Measurements from ENCODE around the gene NXT1.

NXT1 gene

DNA sequence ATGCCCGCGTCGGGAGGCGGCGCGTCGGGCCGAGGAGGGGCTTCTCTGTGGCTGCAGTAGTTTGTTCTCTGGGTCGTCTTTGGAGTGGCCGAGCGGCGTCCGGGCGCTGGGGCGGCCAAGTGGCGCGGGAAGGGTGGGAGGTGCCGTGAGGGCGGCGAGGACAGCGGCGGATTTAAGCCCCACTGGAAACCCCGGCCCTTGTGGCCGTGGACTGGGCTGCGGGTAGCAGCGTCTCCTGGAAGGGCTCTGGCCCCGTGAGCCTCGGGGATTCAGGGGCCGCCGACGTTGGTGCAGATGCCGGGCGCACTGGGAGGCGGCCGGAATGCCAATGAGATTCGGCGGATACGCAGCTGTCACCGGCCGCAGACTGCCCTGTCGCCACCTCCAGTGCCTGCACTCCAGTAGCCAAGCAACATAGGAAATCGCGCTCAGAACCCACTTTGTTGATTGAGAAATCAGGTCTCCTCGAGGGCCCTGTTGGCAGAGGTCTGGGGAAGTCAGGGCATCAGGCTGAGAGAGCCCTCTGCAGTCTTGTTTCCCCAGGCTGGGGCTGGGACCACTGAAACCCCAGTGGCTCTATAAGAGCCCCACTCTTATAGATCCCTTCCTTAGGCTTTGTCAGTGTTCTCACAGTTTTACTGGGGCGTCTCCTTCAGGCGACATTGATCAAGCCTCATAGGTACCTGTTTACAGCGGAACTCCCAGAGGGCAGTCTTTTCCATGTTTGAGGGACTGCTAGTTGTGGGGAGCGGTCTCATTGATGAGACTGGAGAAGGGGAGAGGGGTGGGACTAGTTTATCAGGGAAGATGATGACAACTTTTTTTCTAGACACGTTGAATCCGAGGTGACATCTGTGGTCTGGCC, 12.0 kb downstream of the NXT1 start:
- DNase-seq (ENCODE audit: low read depth) = no peak
- H3K4me3 ChIP-seq (ENCODE audit: low read depth, low read length) = peak overlapping the region; percentile 97
- TF ChIP-seq, protein P1, sequence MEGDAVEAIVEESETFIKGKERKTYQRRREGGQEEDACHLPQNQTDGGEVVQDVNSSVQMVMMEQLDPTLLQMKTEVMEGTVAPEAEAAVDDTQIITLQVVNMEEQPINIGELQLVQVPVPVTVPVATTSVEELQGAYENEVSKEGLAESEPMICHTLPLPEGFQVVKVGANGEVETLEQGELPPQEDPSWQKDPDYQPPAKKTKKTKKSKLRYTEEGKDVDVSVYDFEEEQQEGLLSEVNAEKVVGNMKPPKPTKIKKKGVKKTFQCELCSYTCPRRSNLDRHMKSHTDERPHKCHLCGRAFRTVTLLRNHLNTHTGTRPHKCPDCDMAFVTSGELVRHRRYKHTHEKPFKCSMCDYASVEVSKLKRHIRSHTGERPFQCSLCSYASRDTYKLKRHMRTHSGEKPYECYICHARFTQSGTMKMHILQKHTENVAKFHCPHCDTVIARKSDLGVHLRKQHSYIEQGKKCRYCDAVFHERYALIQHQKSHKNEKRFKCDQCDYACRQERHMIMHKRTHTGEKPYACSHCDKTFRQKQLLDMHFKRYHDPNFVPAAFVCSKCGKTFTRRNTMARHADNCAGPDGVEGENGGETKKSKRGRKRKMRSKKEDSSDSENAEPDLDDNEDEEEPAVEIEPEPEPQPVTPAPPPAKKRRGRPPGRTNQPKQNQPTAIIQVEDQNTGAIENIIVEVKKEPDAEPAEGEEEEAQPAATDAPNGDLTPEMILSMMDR (IDR thresholded peaks at IDR 0.05; ENCODE audit: low read depth, low read length, missing control alignments) = no peak

DNA sequence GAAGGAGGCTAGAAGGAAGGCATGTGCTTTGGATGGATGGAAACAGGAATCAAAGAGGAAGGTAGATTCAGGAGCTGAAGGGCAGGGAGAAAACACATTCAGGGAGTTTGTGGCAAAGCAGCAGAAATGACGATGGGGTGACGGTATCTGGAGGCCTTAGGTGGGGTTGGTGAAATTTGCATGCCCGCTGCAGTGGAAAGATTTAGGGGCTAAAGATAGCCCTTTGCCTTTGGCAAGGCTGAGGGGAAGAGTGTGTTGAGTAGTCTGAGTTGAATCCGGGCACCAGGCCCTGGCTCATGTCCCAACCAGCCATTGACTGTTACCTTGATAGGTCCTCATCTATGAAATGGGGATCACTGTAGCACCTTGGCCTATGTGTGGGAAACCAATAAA, 12.7 kb downstream of the NXT1 start:
- DNase-seq (ENCODE audit: low read depth) = no peak
- peak overlapping the region; percentile 97 for H3K4me3 ChIP-seq (ENCODE audit: low read depth, low read length)
- TF ChIP-seq, protein P1 (IDR thresholded peaks at IDR 0.05; ENCODE audit: low read depth, low read length, missing control alignments) = no peak

DNA sequence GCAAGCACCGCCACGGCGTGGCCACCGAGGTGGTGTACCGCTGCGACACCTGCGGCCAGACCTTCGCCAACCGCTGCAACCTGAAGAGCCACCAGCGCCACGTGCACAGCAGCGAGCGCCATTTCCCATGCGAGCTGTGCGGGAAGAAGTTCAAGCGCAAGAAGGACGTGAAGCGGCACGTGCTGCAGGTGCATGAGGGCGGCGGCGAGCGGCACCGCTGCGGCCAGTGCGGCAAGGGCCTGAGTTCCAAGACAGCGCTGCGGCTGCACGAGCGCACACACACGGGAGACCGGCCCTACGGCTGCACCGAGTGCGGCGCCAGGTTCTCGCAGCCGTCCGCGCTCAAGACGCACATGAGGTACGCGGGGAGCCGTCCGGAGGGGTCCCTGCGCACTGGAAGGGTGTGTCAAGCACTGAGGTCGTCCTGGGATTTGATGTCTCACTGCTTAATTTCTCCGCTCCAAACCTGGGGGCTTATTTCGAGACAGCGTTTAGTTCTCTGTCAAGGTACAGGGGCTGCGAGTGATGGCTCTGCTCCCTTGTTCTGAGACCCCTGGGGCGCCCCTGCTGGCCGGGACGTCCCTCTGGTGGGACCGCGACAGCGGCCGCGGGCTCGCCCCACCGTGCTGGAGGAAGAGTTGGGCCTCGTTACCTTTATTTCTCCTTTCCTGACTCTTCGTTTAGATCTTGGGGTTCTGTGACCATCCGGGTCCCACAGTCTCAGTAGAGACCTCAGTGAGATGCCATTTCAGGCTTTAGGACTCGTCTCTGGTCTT, 15.0 kb downstream of the NXT1 start:
- H3K4me3 ChIP-seq (ENCODE audit: low read depth, low read length) = no peak overlapping the region
- no peak for DNase-seq (ENCODE audit: low read depth)
- TF ChIP-seq, protein P1 (IDR thresholded peaks at IDR 0.05; ENCODE audit: low read depth, low read length, missing control alignments) = no peak

DNA sequence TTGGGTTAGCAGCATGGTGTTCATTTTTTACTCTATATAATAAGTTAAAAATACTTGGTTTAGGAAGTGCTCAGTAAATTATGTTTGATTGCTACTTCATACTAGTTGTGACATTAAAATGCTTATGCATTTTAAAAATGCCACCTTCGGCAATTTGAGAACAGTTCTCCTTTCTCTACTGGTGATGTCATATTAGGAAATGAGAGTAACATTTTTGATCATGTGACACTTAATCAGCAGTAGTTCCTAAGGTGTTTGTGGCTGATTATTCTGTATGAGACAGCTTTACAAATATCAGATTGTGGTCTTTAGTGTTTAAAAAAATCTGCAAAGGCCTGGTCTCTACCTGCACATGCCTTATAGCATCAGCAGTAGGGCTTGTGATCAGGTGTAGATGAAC, 15.8 kb downstream of the NXT1 start:
- no peak overlapping the region for H3K4me3 ChIP-seq (ENCODE audit: low read depth, low read length)
- TF ChIP-seq, protein P1 (IDR thresholded peaks at IDR 0.05; ENCODE audit: low read depth, low read length, missing control alignments) = no peak

DNA sequence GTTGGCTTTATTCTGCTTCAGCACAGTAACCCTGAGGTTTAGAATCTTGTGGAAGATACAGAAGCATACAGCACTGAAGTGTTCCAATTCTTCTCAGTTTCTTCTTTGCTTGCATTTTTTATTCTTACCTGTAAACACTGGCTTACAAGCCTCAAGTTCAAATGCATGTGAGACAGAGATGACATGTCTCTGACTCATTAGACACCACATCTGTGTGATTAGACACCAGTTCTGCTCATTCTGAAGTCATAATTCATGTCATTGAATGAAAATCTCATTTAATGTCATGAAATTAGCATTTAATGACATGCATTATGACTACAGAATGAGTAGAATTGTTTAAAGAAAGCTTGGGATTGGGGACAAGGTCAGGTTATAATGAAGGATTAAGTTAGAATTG, 17.2 kb downstream of the NXT1 start:
- no peak overlapping the region for H3K4me3 ChIP-seq (ENCODE audit: low read depth, low read length)
- DNase-seq (ENCODE audit: low read depth) = no peak
- TF ChIP-seq, protein P1 (IDR thresholded peaks at IDR 0.05; ENCODE audit: low read depth, low read length, missing control alignments) = no peak

More for the DNA sequence above, 15.8 kb downstream of the NXT1 start:
- DNase-seq (ENCODE audit: low read depth) = no peak

DNA sequence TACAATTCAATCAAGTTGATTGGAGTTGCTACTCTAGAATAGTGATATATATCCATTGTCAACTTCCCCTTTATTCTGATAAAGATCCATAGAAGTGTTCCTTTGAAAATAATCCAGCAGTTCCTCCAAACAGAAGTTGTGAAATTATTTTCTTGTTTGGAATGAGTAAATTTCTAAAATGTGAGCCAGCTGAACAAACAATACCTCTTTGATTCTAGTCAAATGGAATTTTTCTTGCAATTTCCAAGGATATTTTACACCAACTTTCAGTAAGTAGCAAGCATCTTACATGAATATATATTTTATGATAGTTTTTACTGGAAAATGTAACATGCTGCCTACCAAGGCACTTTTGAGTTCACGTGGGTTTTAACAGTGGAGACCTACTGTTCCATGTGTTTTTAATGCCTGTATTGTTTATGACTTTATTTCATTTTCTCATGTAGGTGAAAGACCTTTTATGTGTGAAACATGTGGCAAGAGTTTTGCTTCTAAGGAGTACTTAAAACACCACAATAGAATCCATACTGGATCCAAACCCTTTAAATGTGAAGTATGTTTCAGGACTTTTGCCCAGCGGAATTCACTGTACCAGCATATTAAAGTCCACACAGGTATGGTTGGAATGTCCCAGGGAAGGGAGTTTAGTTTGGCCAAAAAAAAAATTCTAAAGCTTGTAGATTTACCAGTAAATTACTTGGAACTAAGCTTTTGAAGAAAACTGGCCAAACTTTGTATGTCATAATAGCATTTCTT, 17.9 kb downstream of the NXT1 start:
- no peak overlapping the region for H3K4me3 ChIP-seq (ENCODE audit: low read depth, low read length)
- DNase-seq (ENCODE audit: low read depth) = no peak
- TF ChIP-seq, protein P1 (IDR thresholded peaks at IDR 0.05; ENCODE audit: low read depth, low read length, missing control alignments) = no peak

All from GM12864 (cell line).